ENCODE results near the gene LGR4.

Gene LGR4

GRCh38 chr11:27397624-27398399 is 74.8 kb downstream of the LGR4 start:
- DNase-seq: no peak

- DNase-seq: no peak
Observed at GRCh38 chr11:27396259-27396839, 76.2 kb downstream of the LGR4 start.

GRCh38 chr11:27395556-27396258 is 76.9 kb downstream of the LGR4 start:
- no peak for DNase-seq

GRCh38 chr11:27394781-27395228 is 77.8 kb downstream of the LGR4 start:
- no peak for DNase-seq

- DNase-seq: no peak
Observed at GRCh38 chr11:27392278-27393114, 80.1 kb downstream of the LGR4 start.

GRCh38 chr11:27391331-27392015 is 81.1 kb downstream of the LGR4 start:
- no peak for DNase-seq

GRCh38 chr11:27390318-27391295 is 82.0 kb downstream of the LGR4 start:
- no peak for DNase-seq

GRCh38 chr11:27388869-27389268 is 83.7 kb downstream of the LGR4 start:
- no peak for DNase-seq

GRCh38 chr11:27388001-27388400 is 84.6 kb downstream of the LGR4 start:
- DNase-seq: no peak

- DNase-seq: no peak
Observed at GRCh38 chr11:27387362-27387761, 85.2 kb downstream of the LGR4 start.

- no peak for DNase-seq
Observed at GRCh38 chr11:27386181-27386845, 86.3 kb downstream of the LGR4 start.

- DNase-seq: no peak
Observed at GRCh38 chr11:27385245-27385644, 87.3 kb downstream of the LGR4 start.

GRCh38 chr11:27384227-27384626 is 88.4 kb downstream of the LGR4 start:
- DNase-seq: no peak

GRCh38 chr11:27383645-27384044 is 88.9 kb downstream of the LGR4 start:
- DNase-seq: no peak

GRCh38 chr11:27381238-27381666 is 91.3 kb downstream of the LGR4 start:
- DNase-seq: no peak

GRCh38 chr11:27380771-27381170 is 91.8 kb downstream of the LGR4 start:
- no peak for DNase-seq

- DNase-seq: no peak
Observed at GRCh38 chr11:27379449-27379848, 93.1 kb downstream of the LGR4 start.

- no peak for DNase-seq
Observed at GRCh38 chr11:27375370-27375769, 97.2 kb downstream of the LGR4 start.

- no peak for DNase-seq
Observed at GRCh38 chr11:27373856-27374602, 98.6 kb downstream of the LGR4 start.

GRCh38 chr11:27373392-27373791 is 99.2 kb downstream of the LGR4 start:
- no peak for DNase-seq
